ENCODE data around the gene MACO1.

- TF ChIP-seq CTCF (conservative IDR thresholded peaks at IDR 0.05): no peak
- TF ChIP-seq ZFX (IDR thresholded peaks at IDR 0.05): no peak
These were observed 36.9 kb downstream of the MACO1 start for GRCh38 chr1:25467616-25468015.
